Sigmoid colon (tissue), 7 donors: Measurements from ENCODE around the gene CACNA1D. TPM values are rescaled to one million over a fixed set of nuclear protein-coding genes. Genes with fewer than 3 reads are reported as not detected.

Experiments used
- DNase-seq: peaks from one replicate; pipeline ENCODE4 v3.0.0-alpha.2; 2019
- H3K27ac ChIP-seq, 4 donors: fragments of 200-600 bp; sonication (generic); one replicate each; pipeline ENCODE4 v1.5.1; 2016 to 2019; ENCODE audit warnings: mild to moderate bottlenecking in 1 of 4
- H3K27me3 ChIP-seq, 3 donors: fragments of 200-600 bp; sonication (generic); one replicate each; pipeline ENCODE4 v1.5.1; 2019; ENCODE audit warnings: mild to moderate bottlenecking in 1 of 3
- H3K36me3 ChIP-seq, 4 donors: fragments of 200-600 bp; sonication (generic); one replicate each; pipeline ENCODE4 v1.5.1; 2016 to 2019
- H3K4me1 ChIP-seq, 4 donors: fragments of 200-600 bp; sonication (generic); one replicate each; pipeline ENCODE4 v1.5.1; 2017 to 2019
- H3K4me3 ChIP-seq, 4 donors: fragments of 200-600 bp; sonication (generic); one replicate each; pipeline ENCODE4 v1.5.1; 2017 to 2019; ENCODE audit warnings: mild to moderate bottlenecking in 2 of 4, moderate library complexity in 1 of 4
- H3K9me3 ChIP-seq, 4 donors: fragments of 200-600 bp in 3 of 4; sonication (generic) in 3 of 4; one replicate each; pipeline versions ENCODE4 v1.5.1 to v1.6.1; 2013 to 2019
- EP300 ChIP-seq, 4 donors: sonication (generic); formaldehyde crosslinking; IDR thresholded peaks; one replicate each; pipeline ENCODE4 v1.6.1; 2017; ENCODE audit warnings: antibody characterized with exemption in 4 of 4
- POLR2A ChIP-seq, 2 donors: fragments of 450-650 bp; IDR thresholded peaks; one replicate each; pipeline ENCODE4 v1.6.1; 2016; ENCODE audit warnings: antibody characterized with exemption in 2 of 2, mild to moderate bottlenecking in 2 of 2, moderate library complexity in 2 of 2
- POLR2AphosphoS5 ChIP-seq, 4 donors: sonication (generic); formaldehyde crosslinking; IDR thresholded peaks; one replicate each; pipeline ENCODE4 v1.6.1; 2017; ENCODE audit warnings: antibody characterized with exemption in 4 of 4
- WGBS, 2 donors: extraction: QIAGEN DNeasy Blood & Tissue Kit; methylation state at CpG; one replicate each; pipeline ENCODE4 v1.1.7; 2013; 5-methylcytosine and 5-hydroxymethylcytosine counted together
- intact Hi-C: fragments of 100-400 bp; cut with DNase I; formaldehyde crosslinking; loops from one replicate; pipeline ENCODE4 v1.15.1; 2023
- polyA plus RNA-seq, 3 donors: library from polyadenylated mRNA; stranded (reverse); fragments of 200-250 nt; gene quantifications; one replicate each; pipeline ENCODE4 v1.2.3, GENCODE V29; 2013
- total RNA-seq, 4 donors: library from RNA; depleted of rRNA; stranded (reverse); fragments of >200 nt; gene quantifications; one replicate each; pipeline ENCODE4 v1.1.0, GENCODE V29; 2016
- TF ChIP-seq, protein P1 (sequence below), 4 experiments: fragments of 450-650 bp in 3 of 4; fragments of 200-600 bp in 1 of 4; IDR thresholded peaks; one replicate each; pipeline ENCODE4 v1.5.1; 2016 to 2019; ENCODE audit warnings: antibody characterized with exemption in 4 of 4, mild to moderate bottlenecking in 3 of 4, moderate library complexity in 2 of 4
- donor health status: healthy with polysubstance abuse.
- donor health status: Bipolar disorder and iron deficiency.
- donor health status: healthy.

Gene CACNA1D
- total and polyA plus RNA-seq, 7 donors: 1.2 to 9.7 (median 4.8) TPM

GRCh38 chr3:53790470-53790869 lies 296.1 kb downstream of the CACNA1D start:
- DNase-seq: no peak
- 93 to 96% methylated on average over 5 of the region's 5 CpGs for WGBS, 2 donors
- intact Hi-C loops: no loop called here
- H3K27me3 ChIP-seq: no peaks in the 10 kb centered on the region
- H3K27ac ChIP-seq: no peak overlapping the region
- no peaks in the 10 kb centered on the region for H3K4me1 ChIP-seq
- H3K4me3 ChIP-seq: no peak overlapping the region
- H3K9me3 ChIP-seq: no peaks in the 10 kb centered on the region
- H3K36me3 ChIP-seq: no peaks in the 10 kb centered on the region
- no peak for TF ChIP-seq POLR2AphosphoS5 (IDR thresholded peaks at IDR 0.05)
- TF ChIP-seq POLR2A (IDR thresholded peaks at IDR 0.05): no peak
- TF ChIP-seq, protein P1, sequence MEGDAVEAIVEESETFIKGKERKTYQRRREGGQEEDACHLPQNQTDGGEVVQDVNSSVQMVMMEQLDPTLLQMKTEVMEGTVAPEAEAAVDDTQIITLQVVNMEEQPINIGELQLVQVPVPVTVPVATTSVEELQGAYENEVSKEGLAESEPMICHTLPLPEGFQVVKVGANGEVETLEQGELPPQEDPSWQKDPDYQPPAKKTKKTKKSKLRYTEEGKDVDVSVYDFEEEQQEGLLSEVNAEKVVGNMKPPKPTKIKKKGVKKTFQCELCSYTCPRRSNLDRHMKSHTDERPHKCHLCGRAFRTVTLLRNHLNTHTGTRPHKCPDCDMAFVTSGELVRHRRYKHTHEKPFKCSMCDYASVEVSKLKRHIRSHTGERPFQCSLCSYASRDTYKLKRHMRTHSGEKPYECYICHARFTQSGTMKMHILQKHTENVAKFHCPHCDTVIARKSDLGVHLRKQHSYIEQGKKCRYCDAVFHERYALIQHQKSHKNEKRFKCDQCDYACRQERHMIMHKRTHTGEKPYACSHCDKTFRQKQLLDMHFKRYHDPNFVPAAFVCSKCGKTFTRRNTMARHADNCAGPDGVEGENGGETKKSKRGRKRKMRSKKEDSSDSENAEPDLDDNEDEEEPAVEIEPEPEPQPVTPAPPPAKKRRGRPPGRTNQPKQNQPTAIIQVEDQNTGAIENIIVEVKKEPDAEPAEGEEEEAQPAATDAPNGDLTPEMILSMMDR (IDR thresholded peaks at IDR 0.05): no peak
- TF ChIP-seq EP300 (IDR thresholded peaks at IDR 0.05): no peak

GRCh38 chr3:53791317-53791716 lies 296.9 kb downstream of the CACNA1D start:
- no peak for DNase-seq
- Histone ChIP-seq H3K27me3 (no peaks in the 10 kb centered on the region), H3K36me3 (no peaks in the 10 kb centered on the region), H3K27ac (no peak overlapping the region), H3K4me1 (peaks cover 0 to 6% (median 3%) of the 10 kb centered on the region in 4 donors), H3K9me3 (no peaks in the 10 kb centered on the region), H3K4me3 (no peak overlapping the region)
- no peak for TF ChIP-seq POLR2A (IDR thresholded peaks at IDR 0.05)
- no peak for TF ChIP-seq POLR2AphosphoS5 (IDR thresholded peaks at IDR 0.05)
- no peak for TF ChIP-seq EP300 (IDR thresholded peaks at IDR 0.05)
- TF ChIP-seq, protein P1 (IDR thresholded peaks at IDR 0.05): no peak
- intact Hi-C loops: no loop called here
- 89 to 96% methylated on average over 7 of the region's 7 CpGs for WGBS, 2 donors

GRCh38 chr3:53792866-53793265 lies 298.5 kb downstream of the CACNA1D start:
- Histone ChIP-seq H3K4me1 (peaks cover 0 to 10% (median 4%) of the 10 kb centered on the region in 4 donors), H3K4me3 (no peak overlapping the region), H3K27me3 (no peaks in the 10 kb centered on the region), H3K9me3 (no peaks in the 10 kb centered on the region), H3K27ac (no peak overlapping the region), H3K36me3 (no peaks in the 10 kb centered on the region)
- TF ChIP-seq EP300 (IDR thresholded peaks at IDR 0.05) (no peak), POLR2AphosphoS5 (IDR thresholded peaks at IDR 0.05) (no peak), POLR2A (IDR thresholded peaks at IDR 0.05) (no peak)
- TF ChIP-seq, protein P1 (IDR thresholded peaks at IDR 0.05): no peak
- WGBS, 2 donors: 90 to 93% methylated on average over 3 of the region's 3 CpGs
- no peak for DNase-seq
- intact Hi-C loops: no loop called here

GRCh38 chr3:53794597-53794996 lies 300.2 kb downstream of the CACNA1D start:
- TF ChIP-seq EP300 (IDR thresholded peaks at IDR 0.05): no peak
- TF ChIP-seq, protein P1 (IDR thresholded peaks at IDR 0.05): no peak
- Histone ChIP-seq H3K36me3 (no peaks in the 10 kb centered on the region), H3K4me1 (peaks cover 0 to 10% (median 4%) of the 10 kb centered on the region in 4 donors), H3K4me3 (no peak overlapping the region), H3K27me3 (no peaks in the 10 kb centered on the region), H3K9me3 (no peaks in the 10 kb centered on the region), H3K27ac (no peak overlapping the region)
- whole genome bisulfite sequencing, 2 donors: 80 to 86% methylated on average over 3 of the region's 3 CpGs
- intact Hi-C loops: no loop called here
- DNase-seq: no peak

- no peaks in the 10 kb centered on the region for H3K27me3 ChIP-seq
- no peak overlapping the region for H3K4me3 ChIP-seq
- no peak for DNase-seq
- intact Hi-C loops: no loop called here
- peaks cover 0 to 10% (median 4%) of the 10 kb centered on the region in 4 donors for H3K4me1 ChIP-seq
- H3K27ac ChIP-seq: no peak overlapping the region
- no peaks in the 10 kb centered on the region for H3K36me3 ChIP-seq
- no peaks in the 10 kb centered on the region for H3K9me3 ChIP-seq
- 52 to 75% methylated on average over 3 of the region's 3 CpGs for WGBS, 2 donors
- TF ChIP-seq EP300 (IDR thresholded peaks at IDR 0.05): no peak
Measured at GRCh38 chr3:53795176-53795575, 300.8 kb downstream of the CACNA1D start.
